GM10248 (cell line): ENCODE data around the gene TPH1.
A peak's percentile ranks its signal among the peaks of the same experiment; 100 is the strongest.

Source experiments
- CTCF ChIA-PET: fragments of 300-600 bp; sonication (Branson Sonifier 250); formaldehyde crosslinking; extraction: SDS; loops from one replicate; lab custom pipeline; 2021; ENCODE audit warnings: antibody characterized with exemption; lab: Yijun Ruan, JAX
- POLR2A ChIA-PET: fragments of 350-650 bp; sonication (Branson Sonifier 250); formaldehyde crosslinking; extraction: SDS; loops from one replicate; lab custom pipeline; 2020; ENCODE audit warnings: antibody characterized with exemption; lab: Yijun Ruan, JAX
- DNase-seq: peaks from one replicate; pipeline ENCODE4 v3.0.0; 2012; ENCODE audit errors: extremely low spot score
- CTCF ChIP-seq: IDR thresholded peaks from 2 replicates; pipeline ENCODE4 v1.5.1; 2012; ENCODE audit warnings: mild to moderate bottlenecking, low read depth; ENCODE audit errors: extremely low read depth, missing control alignments, control extremely low read depth

TPH1 gene

DNA sequence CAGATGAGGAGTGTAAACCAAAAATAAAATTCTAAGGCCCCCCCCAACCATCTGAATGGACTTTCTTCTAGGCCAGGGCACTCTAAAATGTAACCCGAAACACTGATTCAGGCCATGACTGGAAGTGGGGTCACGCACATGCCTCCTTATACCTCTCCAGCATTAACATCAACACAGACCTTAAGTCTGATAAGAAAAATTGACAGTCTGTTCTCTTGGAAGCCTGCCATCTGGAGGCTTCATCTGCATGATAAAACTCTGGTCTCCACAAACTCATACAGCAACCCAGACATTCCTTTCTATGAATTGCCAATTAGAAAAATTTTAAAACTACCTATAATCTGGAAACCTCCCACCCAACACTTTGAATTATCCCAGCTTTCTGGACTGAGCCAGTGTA is 29.3 kb downstream of the TPH1 start:
- CTCF ChIA-PET = interaction anchor here (0.8 to 1.8 kb wide), 4 partner anchors 21 to 286 kb away, joined by 3 to 6 read pairs (median 3); no protein-coding TSS in a partner anchor
- DNase-seq = no peak
- no peak for TF ChIP-seq CTCF
- POLR2A ChIA-PET = no interaction called here

- ChIA-PET CTCF (interaction anchor here (0.9 to 1.4 kb wide), 2 partner anchors 12 to 101 kb away, joined by 4 to 5 read pairs; no protein-coding TSS in a partner anchor), POLR2A (no interaction called here)
- no peak for TF ChIP-seq CTCF
- no peak for DNase-seq
Observed at GRCh38 chr11:18014876-18015275, 31.2 kb downstream of the TPH1 start.

DNA sequence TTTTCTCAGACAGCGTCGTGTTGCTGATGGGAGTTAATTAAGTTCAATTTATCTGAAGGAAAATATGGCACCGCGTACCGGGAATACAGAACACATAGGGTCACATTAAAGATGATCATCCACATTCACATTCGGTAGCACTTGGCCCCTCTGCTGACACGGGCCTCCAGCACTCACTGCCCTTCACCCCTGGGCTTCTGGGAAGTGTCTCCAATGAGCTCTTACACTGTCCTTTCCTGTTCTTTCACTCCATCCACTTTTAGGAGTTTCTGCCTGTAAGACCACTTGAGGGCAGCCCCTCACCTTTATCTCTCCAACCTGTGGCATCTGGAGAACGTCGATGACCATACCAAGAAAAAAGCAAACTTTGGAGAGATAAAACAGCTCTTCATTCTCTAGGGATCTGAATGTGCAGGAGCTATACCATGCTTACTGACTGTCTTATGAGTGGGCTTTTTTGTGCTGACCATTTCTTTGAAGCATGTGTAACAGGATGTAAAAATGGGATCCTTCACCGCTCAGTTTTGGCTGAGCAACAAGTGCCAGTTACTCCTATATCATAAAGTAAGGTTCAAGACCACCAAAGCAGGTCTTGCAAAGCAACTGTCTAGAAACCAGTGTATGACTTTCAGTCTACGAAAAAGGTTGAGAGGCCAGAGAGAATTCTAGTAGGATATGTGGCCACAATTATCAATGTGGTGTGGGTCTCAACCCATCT is 32.1 kb downstream of the TPH1 start:
- TF ChIP-seq CTCF = no peak
- ChIA-PET CTCF (interaction anchor here (0.8 to 1.4 kb wide), 8 partner anchors 11 to 255 kb away, joined by 3 to 5 read pairs (median 3); partner anchors contain the start of gene SAAL1), POLR2A (no interaction called here)
- no peak for DNase-seq

- peak; percentile 98 for DNase-seq
- CTCF ChIA-PET = interaction anchor here (0.6 to 1.4 kb wide), 8 partner anchors 10 to 255 kb away, joined by 3 to 5 read pairs (median 3); partner anchors contain the start of gene SAAL1
- no peak for TF ChIP-seq CTCF
- POLR2A ChIA-PET = no interaction called here
Observed at GRCh38 chr11:18012906-18013781, 32.9 kb downstream of the TPH1 start, which contains the start of gene SERGEF. SERGEF (minus strand) TSS chr11:18013047; CDS start chr11:18013010, 37 bp downstream.

- CTCF ChIA-PET = interaction anchor here (0.6 kb wide), 1 partner anchor 9 kb away, joined by 3 read pairs; no protein-coding TSS in a partner anchor
- no peak for TF ChIP-seq CTCF
- POLR2A ChIA-PET = no interaction called here
- DNase-seq = peak; percentile 30
Observed at GRCh38 chr11:18012122-18012905, 33.8 kb downstream of the TPH1 start.
